ENCODE data around the gene ANKRD37.
A peak's percentile ranks its signal among the peaks of the same experiment; 100 is the strongest.

ANKRD37 gene

GRCh38 chr4:185424905-185425646 is 28.4 kb downstream of the ANKRD37 start:
- no peak for DNase-seq

- DNase-seq, result peak; percentile 83 to 85
Measured at GRCh38 chr4:185425647-185426352, 29.2 kb downstream of the ANKRD37 start, which contains the start of gene UFSP2. TSS of gene UFSP2 (minus strand) at chr4:185425964. CDS start at chr4:185425868, 96 bp downstream.

- DNase-seq, result no peak
Measured at GRCh38 chr4:185426960-185427688, 30.5 kb downstream of the ANKRD37 start.

GRCh38 chr4:185429660-185430059 is 33.0 kb downstream of the ANKRD37 start:
- DNase-seq, result no peak

GRCh38 chr4:185435466-185435865 is 38.8 kb downstream of the ANKRD37 start:
- DNase-seq, result no peak

- no peak for DNase-seq
Measured at GRCh38 chr4:185437809-185438208, 41.2 kb downstream of the ANKRD37 start.

GRCh38 chr4:185441479-185441878 is 44.8 kb downstream of the ANKRD37 start:
- DNase-seq, result no peak

- no peak for DNase-seq
Measured at GRCh38 chr4:185445209-185445608, 48.6 kb downstream of the ANKRD37 start.
